Activated B cell treated with CpG ODN at 0.5 μM for 24 hours (primary cell): ENCODE results near the gene CAMK2A. TPM values are rescaled to one million over a fixed set of nuclear protein-coding genes. Genes with fewer than 3 reads are reported as not detected.

Experiments
- ATAC-seq: fragments of 200-7000 bp; cut with Tn5 transposase; one replicate; pipeline ENCODE4 v1.10.0; 2021; ENCODE audit warnings: low read depth, mild to moderate bottlenecking, moderate library complexity
- CTCF ChIA-PET: fragments of 350-600 bp; sonication (Branson Sonifier 250); formaldehyde crosslinking; loops from one replicate; lab custom pipeline; 2021; ENCODE audit warnings: antibody characterized with exemption; lab: Charles Lee
- POLR2A ChIA-PET: fragments of 350-600 bp; sonication (Branson Sonifier 250); formaldehyde crosslinking; loops from one replicate; lab custom pipeline; 2021; ENCODE audit warnings: antibody characterized with exemption; lab: Charles Lee
- DNase-seq: peaks from one replicate; pipeline ENCODE4 v3.0.0; 2022
- H3K27ac Mint-ChIP-seq: one replicate; pipeline ENCODE4 v1.8.0; 2020; ENCODE audit warnings: mixed read lengths
- H3K27me3 Mint-ChIP-seq: one replicate; pipeline ENCODE4 v1.8.0; 2021; ENCODE audit warnings: mixed read lengths
- H3K36me3 Mint-ChIP-seq: one replicate; pipeline ENCODE4 v1.8.0; 2021; ENCODE audit warnings: low read depth, mixed read lengths
- H3K4me1 Mint-ChIP-seq: one replicate; pipeline ENCODE4 v1.8.0; 2021; ENCODE audit warnings: mixed read lengths
- H3K4me3 Mint-ChIP-seq: one replicate; pipeline ENCODE4 v1.8.0; 2020; ENCODE audit warnings: mild to moderate bottlenecking, mixed read lengths
- H3K9me3 Mint-ChIP-seq: one replicate; pipeline ENCODE4 v1.8.0; 2020; ENCODE audit warnings: mixed read lengths
- intact Hi-C: fragments of 100-400 bp; cut with micrococcal nuclease; formaldehyde crosslinking; loops from one replicate; pipeline ENCODE4 v1.15.1; 2024
- total RNA-seq: library from RNA; stranded (reverse); gene quantifications from 2 replicates; pipeline ENCODE4 v1.2.3, GENCODE V29; 2022
- TF ChIP-seq, protein P1 (sequence below): fragments of 200-600 bp; IDR thresholded peaks from one replicate; pipeline ENCODE4 v1.8.0; 2022; ENCODE audit warnings: antibody characterized with exemption, mild to moderate bottlenecking

Gene CAMK2A
- total RNA-seq, 1 donor from 2014 or later = not detected

DNA sequence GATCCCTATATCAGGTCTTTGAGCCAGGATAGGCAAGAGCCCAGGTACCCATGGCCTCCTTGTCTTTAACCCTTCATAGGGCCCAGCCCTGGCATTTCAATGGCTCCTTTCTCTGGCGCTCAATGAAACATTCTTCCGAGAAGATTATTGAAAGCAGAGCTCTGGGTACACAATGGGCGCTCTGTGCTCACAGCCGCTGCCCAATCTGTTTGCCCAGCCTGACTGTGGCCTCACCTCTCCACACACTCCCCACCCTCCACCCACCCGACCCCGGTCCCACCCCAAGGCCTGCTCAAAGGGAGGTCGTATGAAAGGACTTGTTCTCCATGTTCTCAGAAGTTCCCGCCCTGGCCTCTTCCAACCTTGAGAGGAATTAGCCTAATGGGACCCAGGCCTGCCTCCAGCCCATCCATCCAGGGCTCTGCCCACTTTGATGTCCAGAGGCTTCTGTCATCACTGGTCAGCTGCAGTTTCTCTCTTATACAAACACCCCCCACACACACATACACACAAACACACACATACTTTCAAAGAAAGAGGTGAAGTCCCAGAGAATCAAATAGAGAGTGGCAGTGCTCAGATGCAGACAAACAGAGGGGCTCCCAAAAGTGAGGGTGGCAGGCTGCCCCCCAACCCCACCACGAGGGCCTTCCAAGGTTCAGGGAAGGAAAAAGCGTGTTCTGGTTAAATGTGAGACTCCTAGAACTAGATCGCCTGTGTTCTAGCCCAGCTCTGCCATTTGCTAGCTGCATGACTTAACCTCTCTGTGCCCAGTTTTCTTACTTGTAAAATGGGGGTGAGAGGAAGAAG lies 18.2 kb upstream of the CAMK2A start:
- H3K4me1 Mint-ChIP-seq = no peaks in the 10 kb centered on the region
- TF ChIP-seq, protein P1, sequence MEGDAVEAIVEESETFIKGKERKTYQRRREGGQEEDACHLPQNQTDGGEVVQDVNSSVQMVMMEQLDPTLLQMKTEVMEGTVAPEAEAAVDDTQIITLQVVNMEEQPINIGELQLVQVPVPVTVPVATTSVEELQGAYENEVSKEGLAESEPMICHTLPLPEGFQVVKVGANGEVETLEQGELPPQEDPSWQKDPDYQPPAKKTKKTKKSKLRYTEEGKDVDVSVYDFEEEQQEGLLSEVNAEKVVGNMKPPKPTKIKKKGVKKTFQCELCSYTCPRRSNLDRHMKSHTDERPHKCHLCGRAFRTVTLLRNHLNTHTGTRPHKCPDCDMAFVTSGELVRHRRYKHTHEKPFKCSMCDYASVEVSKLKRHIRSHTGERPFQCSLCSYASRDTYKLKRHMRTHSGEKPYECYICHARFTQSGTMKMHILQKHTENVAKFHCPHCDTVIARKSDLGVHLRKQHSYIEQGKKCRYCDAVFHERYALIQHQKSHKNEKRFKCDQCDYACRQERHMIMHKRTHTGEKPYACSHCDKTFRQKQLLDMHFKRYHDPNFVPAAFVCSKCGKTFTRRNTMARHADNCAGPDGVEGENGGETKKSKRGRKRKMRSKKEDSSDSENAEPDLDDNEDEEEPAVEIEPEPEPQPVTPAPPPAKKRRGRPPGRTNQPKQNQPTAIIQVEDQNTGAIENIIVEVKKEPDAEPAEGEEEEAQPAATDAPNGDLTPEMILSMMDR = no peak
- ChIA-PET CTCF (no interaction called here), POLR2A (no interaction called here)
- H3K27me3 Mint-ChIP-seq = peaks cover 24% of the 10 kb centered on the region
- no peaks in the 10 kb centered on the region for H3K9me3 Mint-ChIP-seq
- H3K36me3 Mint-ChIP-seq = no peaks in the 10 kb centered on the region
- no peak overlapping the region for H3K27ac Mint-ChIP-seq
- ATAC-seq (no peak), DNase-seq (no peak)
- intact Hi-C loops = no loop called here
- no peak overlapping the region for H3K4me3 Mint-ChIP-seq

DNA sequence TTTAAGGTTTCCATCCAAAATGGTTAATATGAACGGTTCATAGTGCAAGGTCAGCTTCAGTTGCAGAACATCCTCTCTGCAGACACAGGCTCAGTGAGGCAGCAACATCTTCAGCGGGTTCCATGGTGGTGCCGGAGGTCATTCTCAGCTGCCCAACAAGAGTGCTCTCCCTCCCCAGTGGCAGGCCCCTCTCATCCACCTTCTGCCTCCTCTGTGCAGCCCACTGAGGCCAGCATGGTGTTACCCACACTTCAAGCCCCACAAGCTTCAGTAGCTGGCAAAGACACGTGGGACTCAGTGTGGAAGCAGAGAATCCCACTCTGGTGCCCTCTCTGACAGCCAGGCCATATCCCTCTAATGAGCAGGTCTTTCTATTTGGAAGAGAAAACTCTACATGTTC lies 17.2 kb upstream of the CAMK2A start:
- no peak overlapping the region for H3K27ac Mint-ChIP-seq
- ATAC-seq (no peak), DNase-seq (no peak)
- no peaks in the 10 kb centered on the region for H3K9me3 Mint-ChIP-seq
- no peaks in the 10 kb centered on the region for H3K36me3 Mint-ChIP-seq
- H3K27me3 Mint-ChIP-seq = peaks cover 26% of the 10 kb centered on the region
- intact Hi-C loops = no loop called here
- H3K4me1 Mint-ChIP-seq = peaks cover 2% of the 10 kb centered on the region
- CTCF ChIA-PET = no interaction called here
- H3K4me3 Mint-ChIP-seq = no peak overlapping the region
- TF ChIP-seq, protein P1 = no peak
- POLR2A ChIA-PET = no interaction called here

DNA sequence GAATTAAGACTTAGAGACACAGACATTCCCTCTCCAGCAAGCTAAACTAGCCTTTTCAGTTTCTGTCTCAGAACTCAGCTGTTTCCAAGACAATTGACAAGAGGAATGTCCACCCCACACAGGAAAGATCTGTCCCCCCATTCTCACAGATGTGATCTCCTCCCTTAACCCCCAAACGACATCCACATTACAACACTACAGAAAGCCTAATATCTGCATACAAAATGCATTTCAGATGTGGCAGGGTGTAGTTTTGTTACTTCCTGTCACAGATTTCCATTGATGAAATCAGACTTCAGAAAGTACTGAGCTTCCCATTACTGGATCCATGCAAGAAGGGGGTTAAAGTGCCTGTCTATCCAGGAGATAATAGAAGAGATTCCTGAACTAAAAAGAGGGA lies 16.0 kb upstream of the CAMK2A start:
- TF ChIP-seq, protein P1 = no peak
- intact Hi-C loops = no loop called here
- H3K9me3 Mint-ChIP-seq = no peaks in the 10 kb centered on the region
- H3K4me3 Mint-ChIP-seq = no peak overlapping the region
- DNase-seq = no peak
- ATAC-seq = no peak
- H3K36me3 Mint-ChIP-seq = no peaks in the 10 kb centered on the region
- ChIA-PET CTCF (no interaction called here), POLR2A (no interaction called here)
- no peak overlapping the region for H3K27ac Mint-ChIP-seq
- H3K27me3 Mint-ChIP-seq = peaks cover 33% of the 10 kb centered on the region
- peaks cover 2% of the 10 kb centered on the region for H3K4me1 Mint-ChIP-seq

DNA sequence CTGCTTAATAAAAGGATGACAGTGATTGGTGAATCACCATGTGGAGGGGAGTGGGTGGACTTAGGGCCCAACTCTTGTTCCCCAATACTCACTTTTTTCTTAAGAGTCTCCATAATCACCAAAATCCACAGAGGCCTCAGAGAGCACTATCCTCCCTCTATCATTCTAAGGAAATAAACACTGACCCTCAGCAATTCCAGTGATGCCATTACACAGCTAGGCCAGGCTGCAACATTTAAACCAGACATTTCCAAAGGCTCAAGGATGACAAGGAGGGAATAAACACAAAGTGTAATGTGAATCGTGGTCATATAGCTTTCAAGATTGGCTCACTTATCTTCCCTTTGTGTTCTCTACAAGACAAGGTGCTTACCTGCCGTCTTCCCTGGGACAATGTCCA lies 15.5 kb upstream of the CAMK2A start:
- no peak for ATAC-seq
- Mint-ChIP-seq H3K4me1 (peaks cover 2% of the 10 kb centered on the region), H3K9me3 (no peaks in the 10 kb centered on the region), H3K4me3 (no peak overlapping the region), H3K36me3 (no peaks in the 10 kb centered on the region), H3K27ac (no peak overlapping the region), H3K27me3 (peaks cover 37% of the 10 kb centered on the region)
- intact Hi-C loops = no loop called here
- TF ChIP-seq, protein P1 = no peak
- POLR2A ChIA-PET = no interaction called here
- DNase-seq = no peak
- CTCF ChIA-PET = no interaction called here

DNA sequence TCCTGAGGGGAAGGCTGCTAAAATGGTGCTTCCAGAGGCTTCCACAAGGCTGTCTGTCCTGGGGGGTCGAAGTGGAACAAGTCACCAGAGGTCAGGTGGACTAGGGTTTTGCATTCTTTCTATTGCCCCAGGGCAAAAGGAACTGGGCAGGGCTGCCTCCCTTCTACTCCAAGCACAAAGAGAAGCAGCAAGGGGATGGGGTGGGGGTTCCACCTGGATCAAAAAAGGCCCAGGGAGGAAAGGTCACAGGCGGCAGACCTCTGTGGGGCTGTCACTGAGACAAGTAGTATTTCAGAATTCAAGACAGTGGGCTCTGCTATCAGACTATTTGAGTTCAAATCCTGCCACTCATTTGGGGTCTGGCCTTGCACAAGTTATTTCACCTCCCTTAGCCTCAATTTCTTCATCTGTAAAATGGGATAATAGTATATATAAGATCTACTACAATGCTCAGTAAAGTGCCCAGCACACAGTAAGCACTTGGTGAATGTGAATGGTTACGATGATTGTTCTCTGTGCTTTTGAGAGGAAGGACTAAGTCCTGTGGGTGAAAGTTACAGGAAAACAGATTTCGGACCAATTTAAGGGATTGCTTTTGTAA lies 15.0 kb upstream of the CAMK2A start:
- Mint-ChIP-seq H3K27ac (no peak overlapping the region), H3K27me3 (peaks cover 42% of the 10 kb centered on the region), H3K4me3 (no peak overlapping the region), H3K9me3 (no peaks in the 10 kb centered on the region), H3K36me3 (no peaks in the 10 kb centered on the region), H3K4me1 (peaks cover 2% of the 10 kb centered on the region)
- ATAC-seq = no peak
- TF ChIP-seq, protein P1 = no peak
- intact Hi-C loops = no loop called here
- ChIA-PET POLR2A (no interaction called here), CTCF (no interaction called here)
- no peak for DNase-seq
